HG02759 (cell line): ENCODE measurements around the gene TERT.

Experiments used
- ATAC-seq: cut with Tn5 transposase; IDR thresholded peaks from one replicate; pipeline ENCODE4 v1.9.1; 2021; ENCODE audit warnings: mild to moderate bottlenecking, moderate library complexity; ENCODE audit not compliant: unreplicated experiment

TERT gene

GRCh38 chr5:1222621-1223277 lies 72.1 kb downstream of the TERT start:
- no peak for ATAC-seq

GRCh38 chr5:1222147-1222546 lies 72.7 kb downstream of the TERT start:
- no peak for ATAC-seq

- no peak for ATAC-seq
Observed at GRCh38 chr5:1221721-1222120, 73.1 kb downstream of the TERT start.

GRCh38 chr5:1220831-1221230 lies 74.0 kb downstream of the TERT start:
- ATAC-seq = no peak

GRCh38 chr5:1220351-1220750 lies 74.5 kb downstream of the TERT start:
- no peak for ATAC-seq

GRCh38 chr5:1219768-1220100 lies 75.1 kb downstream of the TERT start:
- no peak for ATAC-seq

- ATAC-seq = no peak
Observed at GRCh38 chr5:1219098-1219767, 75.6 kb downstream of the TERT start.

- no peak for ATAC-seq
Observed at GRCh38 chr5:1218351-1219080, 76.4 kb downstream of the TERT start.

GRCh38 chr5:1217596-1218206 lies 77.2 kb downstream of the TERT start:
- ATAC-seq = no peak

- no peak for ATAC-seq
Observed at GRCh38 chr5:1216918-1217295, 78.0 kb downstream of the TERT start.

- ATAC-seq = no peak
Observed at GRCh38 chr5:1216211-1216917, 78.5 kb downstream of the TERT start.

GRCh38 chr5:1215320-1216096 lies 79.4 kb downstream of the TERT start:
- ATAC-seq = no peak

GRCh38 chr5:1214936-1215220 lies 80.0 kb downstream of the TERT start:
- no peak for ATAC-seq

- no peak for ATAC-seq
Observed at GRCh38 chr5:1214163-1214935, 80.5 kb downstream of the TERT start.

GRCh38 chr5:1213508-1214162 lies 81.2 kb downstream of the TERT start:
- no peak for ATAC-seq

- no peak for ATAC-seq
Observed at GRCh38 chr5:1212881-1213280, 82.0 kb downstream of the TERT start.

- no peak for ATAC-seq
Observed at GRCh38 chr5:1212271-1212670, 82.6 kb downstream of the TERT start.

GRCh38 chr5:1211701-1212100 lies 83.2 kb downstream of the TERT start:
- ATAC-seq = no peak

- no peak for ATAC-seq
Observed at GRCh38 chr5:1210832-1211251, 84.0 kb downstream of the TERT start.
